Natural killer cell (primary cell): ENCODE data around the gene DUOXA1. TPM values are rescaled to one million over a fixed set of nuclear protein-coding genes. Genes with fewer than 3 reads are reported as not detected.

ENCODE experiments used
- ATAC-seq, 3 donors: fragments of 150-1000 bp in 2 of 3; fragments of 200-7000 bp in 1 of 3; cut with Tn5 transposase; 1 replicate in 1 of 3; 2 replicates in 2 of 3; pipeline ENCODE4 v1.10.0; 2021; ENCODE audit warnings: mild to moderate bottlenecking in 2 of 3, moderate library complexity in 2 of 3
- DNase-seq, 2 donors: peaks; one replicate each; pipeline versions ENCODE4 v3.0.0 to v3.0.0-alpha.2; 2013 to 2021; ENCODE audit warnings: mixed read lengths in 1 of 2
- H3K27ac ChIP-seq: one replicate; pipeline ENCODE4 v1.5.1; 2013; ENCODE audit warnings: mild to moderate bottlenecking, low read length
- H3K27me3 ChIP-seq: one replicate; pipeline ENCODE4 v1.6.1; 2013; ENCODE audit warnings: low read length; ENCODE audit not compliant: control insufficient read depth, insufficient read depth
- H3K36me3 ChIP-seq: one replicate; pipeline ENCODE4 v1.6.1; 2013; ENCODE audit warnings: low read length; ENCODE audit not compliant: control insufficient read depth, insufficient read depth
- H3K4me1 ChIP-seq: one replicate; pipeline ENCODE4 v1.6.1; 2013; ENCODE audit warnings: low read length; ENCODE audit not compliant: control insufficient read depth, insufficient read depth
- H3K4me3 ChIP-seq: one replicate; pipeline ENCODE4 v1.5.1; 2013; ENCODE audit warnings: low read length
- H3K9me3 ChIP-seq: one replicate; pipeline ENCODE4 v1.6.1; 2013; ENCODE audit warnings: low read length; ENCODE audit not compliant: control insufficient read depth, insufficient read depth
- H3K27ac Mint-ChIP-seq, 2 donors: one replicate each; pipeline ENCODE4 v1.8.0; 2022; ENCODE audit warnings: mild to moderate bottlenecking in 2 of 2, mixed read lengths in 2 of 2, moderate library complexity in 1 of 2
- H3K27me3 Mint-ChIP-seq, 2 donors: one replicate each; pipeline ENCODE4 v1.8.0; 2022; ENCODE audit warnings: low read depth in 2 of 2, mixed read lengths in 2 of 2
- H3K36me3 Mint-ChIP-seq: one replicate; pipeline ENCODE4 v1.8.0; 2022; ENCODE audit warnings: mixed read lengths
- H3K4me1 Mint-ChIP-seq, 2 donors: one replicate each; pipeline ENCODE4 v1.8.0; 2022; ENCODE audit warnings: mixed read lengths in 2 of 2
- H3K4me3 Mint-ChIP-seq: one replicate; pipeline ENCODE4 v1.8.0; 2022; ENCODE audit warnings: mild to moderate bottlenecking, moderate library complexity, mixed read lengths
- H3K9me3 Mint-ChIP-seq, 2 donors: one replicate each; pipeline ENCODE4 v1.8.0; 2022; ENCODE audit warnings: mixed read lengths in 2 of 2
- CTCF ChIP-seq: fragments of 200-600 bp; IDR thresholded peaks from one replicate; pipeline ENCODE4 v1.8.0; 2022; ENCODE audit warnings: antibody characterized with exemption
- WGBS: methylation state at CpG from one replicate; pipeline ENCODE4 v1.1.7; 2013; ENCODE audit warnings: missing lambda C conversion rate; ENCODE audit not compliant: insufficient coverage; 5-methylcytosine and 5-hydroxymethylcytosine counted together
- intact Hi-C: fragments of 100-400 bp; cut with micrococcal nuclease; formaldehyde crosslinking; loops from one replicate; pipeline ENCODE4 v1.14.2; 2022
- total RNA-seq, 4 donors: library from RNA; stranded (reverse); fragments of 120-200 nt in 1 of 4; gene quantifications; one replicate each; pipeline versions ENCODE4 v1.2.3 to v1.2.4, GENCODE V29; 2013 to 2022

DUOXA1 gene
- total RNA-seq, 3 donors from 2014 or later (not counting 1 experiment from before 2014, with no cell fraction given): 0.39 to 0.40 TPM; not detected in 1

GRCh38 chr15:45088801-45089711, 40.6 kb downstream of the DUOXA1 start:
- no peak overlapping the region for H3K27ac Mint-ChIP-seq
- Histone ChIP-seq H3K9me3 (no peaks in the 10 kb centered on the region), H3K36me3 (no peaks in the 10 kb centered on the region), H3K4me1 (no peaks in the 10 kb centered on the region), H3K4me3 (no peak overlapping the region), H3K27ac (no peak overlapping the region), H3K27me3 (peaks cover 10% of the 10 kb centered on the region)
- peaks cover 20 to 52% of the 10 kb centered on the region in 2 donors for H3K27me3 Mint-ChIP-seq
- no peaks in the 10 kb centered on the region for H3K9me3 Mint-ChIP-seq
- ATAC-seq (no peak), DNase-seq (no peak)
- no peak overlapping the region for H3K4me3 Mint-ChIP-seq
- no peaks in the 10 kb centered on the region for H3K36me3 Mint-ChIP-seq
- no peaks in the 10 kb centered on the region for H3K4me1 Mint-ChIP-seq
- TF ChIP-seq CTCF: no peak
- intact Hi-C loops: no loop called here
- 89% methylated on average over 10 of the region's 10 CpGs for WGBS

- no peak overlapping the region for H3K27ac ChIP-seq
- no peaks in the 10 kb centered on the region for H3K36me3 ChIP-seq
- Mint-ChIP-seq H3K4me3 (no peak overlapping the region), H3K27ac (no peak overlapping the region), H3K9me3 (no peaks in the 10 kb centered on the region), H3K4me1 (no peaks in the 10 kb centered on the region), H3K27me3 (peaks cover 27 to 58% of the 10 kb centered on the region in 2 donors), H3K36me3 (no peaks in the 10 kb centered on the region)
- H3K9me3 ChIP-seq: no peaks in the 10 kb centered on the region
- no peaks in the 10 kb centered on the region for H3K4me1 ChIP-seq
- no peak for TF ChIP-seq CTCF
- peaks cover 8% of the 10 kb centered on the region for H3K27me3 ChIP-seq
- H3K4me3 ChIP-seq: no peak overlapping the region
- DNase-seq (no peak), ATAC-seq (no peak)
- WGBS: 75% methylated on average over 1 of the region's 1 CpG
- intact Hi-C loops: no loop called here
Observed at GRCh38 chr15:45087513-45087912, 42.2 kb downstream of the DUOXA1 start.

- intact Hi-C loops: no loop called here
- H3K9me3 Mint-ChIP-seq: no peaks in the 10 kb centered on the region
- H3K4me3 Mint-ChIP-seq: no peak overlapping the region
- H3K36me3 Mint-ChIP-seq: no peaks in the 10 kb centered on the region
- no peaks in the 10 kb centered on the region for H3K4me1 Mint-ChIP-seq
- no peak for TF ChIP-seq CTCF
- no peak overlapping the region for H3K4me3 ChIP-seq
- no peak overlapping the region for H3K27ac Mint-ChIP-seq
- no peak overlapping the region for H3K27ac ChIP-seq
- no peaks in the 10 kb centered on the region for H3K9me3 ChIP-seq
- H3K36me3 ChIP-seq: no peaks in the 10 kb centered on the region
- H3K4me1 ChIP-seq: no peaks in the 10 kb centered on the region
- DNase-seq: no peak
- 78% methylated on average over 3 of the region's 3 CpGs for WGBS
- ATAC-seq: no peak
- peaks cover 8% of the 10 kb centered on the region for H3K27me3 ChIP-seq
- H3K27me3 Mint-ChIP-seq: peaks cover 18 to 32% of the 10 kb centered on the region in 2 donors
Observed at GRCh38 chr15:45084163-45084562, 45.5 kb downstream of the DUOXA1 start.
